Measurements from ENCODE around the gene CCDC17. TPM values are rescaled to one million over a fixed set of nuclear protein-coding genes. Genes with fewer than 3 reads are reported as not detected.

CCDC17 gene
- total RNA-seq, 2 donors from 2014 or later: 3.6 to 7.3 TPM

GRCh38 chr1:45643321-45643720, 19.5 kb upstream of the CCDC17 start:
- no peak overlapping the region for H3K4me3 ChIP-seq
- WGBS, 2 donors: 47% methylated on average over 5 of the region's 5 CpGs
- intact Hi-C loops (cut with DNase I): no loop called here
- no peaks in the 10 kb centered on the region for H3K27me3 ChIP-seq
- no peak for DNase-seq
- peaks cover 22% of the 10 kb centered on the region for H3K4me1 ChIP-seq
- TF ChIP-seq CTCF (IDR thresholded peaks at IDR 0.05) (no peak), POLR2A (IDR thresholded peaks at IDR 0.05) (no peak)
- ATAC-seq: no peak
- H3K36me3 ChIP-seq (replicated peaks in 1 of 2; ENCODE audit: insufficient read depth in 1 of 2, low read depth in 2 of 2): peaks cover 18 to 21% of the 10 kb centered on the region in 2 donors
- no peaks in the 10 kb centered on the region for H3K9me3 ChIP-seq
- H3K27ac ChIP-seq: peak overlapping the region; percentile 51 to 84 (median 69)

GRCh38 chr1:45640293-45640692, 16.4 kb upstream of the CCDC17 start:
- Histone ChIP-seq H3K27ac (no peak overlapping the region), H3K36me3 (replicated peaks in 1 of 2; ENCODE audit: insufficient read depth in 1 of 2, low read depth in 2 of 2) (peaks cover 18 to 23% of the 10 kb centered on the region in 2 donors), H3K4me3 (no peak overlapping the region), H3K9me3 (no peaks in the 10 kb centered on the region), H3K4me1 (peaks cover 21% of the 10 kb centered on the region), H3K27me3 (no peaks in the 10 kb centered on the region)
- intact Hi-C loops (cut with DNase I): no loop called here
- TF ChIP-seq CTCF (IDR thresholded peaks at IDR 0.05): no peak
- TF ChIP-seq POLR2A (IDR thresholded peaks at IDR 0.05): no peak
- ATAC-seq: no peak
- WGBS, 2 donors: 93% methylated on average over 1 of the region's 1 CpG
- no peak for DNase-seq

GRCh38 chr1:45635211-45635610, 11.4 kb upstream of the CCDC17 start:
- 11 to 23% methylated on average over 1 of the region's 1 CpG for WGBS, 2 donors
- Histone ChIP-seq H3K4me1 (no peaks in the 10 kb centered on the region), H3K27me3 (no peaks in the 10 kb centered on the region), H3K4me3 (no peak overlapping the region), H3K27ac (no peak overlapping the region), H3K9me3 (no peaks in the 10 kb centered on the region), H3K36me3 (replicated peaks in 1 of 2; ENCODE audit: insufficient read depth in 1 of 2, low read depth in 2 of 2) (peaks cover 24 to 45% of the 10 kb centered on the region in 2 donors)
- intact Hi-C loops (cut with DNase I): no loop called here
- no peak for TF ChIP-seq POLR2A (IDR thresholded peaks at IDR 0.05)
- TF ChIP-seq CTCF (IDR thresholded peaks at IDR 0.05): no peak
- ATAC-seq: no peak
- DNase-seq: no peak

GRCh38 chr1:45630429-45630828, 6.6 kb upstream of the CCDC17 start:
- peaks cover 30 to 51% of the 10 kb centered on the region in 2 donors for H3K36me3 ChIP-seq (replicated peaks in 1 of 2; ENCODE audit: insufficient read depth in 1 of 2, low read depth in 2 of 2)
- H3K27me3 ChIP-seq: no peaks in the 10 kb centered on the region
- TF ChIP-seq CTCF (IDR thresholded peaks at IDR 0.05): no peak
- TF ChIP-seq POLR2A (IDR thresholded peaks at IDR 0.05): no peak
- H3K9me3 ChIP-seq: no peaks in the 10 kb centered on the region
- no peak for DNase-seq
- intact Hi-C loops (cut with DNase I): no loop called here
- 86 to 100% methylated on average over 1 of the region's 1 CpG for WGBS, 2 donors
- H3K4me3 ChIP-seq: no peak overlapping the region
- H3K27ac ChIP-seq: no peak overlapping the region
- no peak for ATAC-seq
- no peaks in the 10 kb centered on the region for H3K4me1 ChIP-seq

GRCh38 chr1:45629035-45629434, 5.2 kb upstream of the CCDC17 start:
- no peak for TF ChIP-seq CTCF (IDR thresholded peaks at IDR 0.05)
- TF ChIP-seq POLR2A (IDR thresholded peaks at IDR 0.05): no peak
- no peaks in the 10 kb centered on the region for H3K27me3 ChIP-seq
- H3K36me3 ChIP-seq (replicated peaks in 1 of 2; ENCODE audit: insufficient read depth in 1 of 2, low read depth in 2 of 2): peaks cover 30 to 49% of the 10 kb centered on the region in 2 donors
- DNase-seq (no peak), ATAC-seq (no peak)
- no peaks in the 10 kb centered on the region for H3K9me3 ChIP-seq
- H3K4me3 ChIP-seq: no peak overlapping the region
- H3K27ac ChIP-seq: no peak overlapping the region
- intact Hi-C loops (cut with DNase I): no loop called here
- H3K4me1 ChIP-seq: no peaks in the 10 kb centered on the region
